GM23248 (cell line): Measurements from ENCODE around the gene QPRT. TPM values are rescaled to one million over a fixed set of nuclear protein-coding genes. Genes with fewer than 3 reads are reported as not detected.
"Not testable (repeated sequence)": the region's sequence is repeated elsewhere in the genome, so short reads cannot be mapped to it uniquely, and the experiment has no call there.

Experiments
- DNase-seq: peaks from one replicate; pipeline ENCODE4 v3.0.0-alpha.2; 2015
- H2AFZ ChIP-seq: fragments of 200-600 bp; sonication (generic); 2 replicates; pipeline ENCODE4 v1.6.1; 2016; ENCODE audit warnings: antibody characterized with exemption
- H3F3A ChIP-seq: fragments of 200-600 bp; sonication (generic); 2 replicates; pipeline ENCODE4 v1.6.1; 2016; ENCODE audit warnings: mild to moderate bottlenecking, antibody characterized with exemption, mixed run types; ENCODE audit not compliant: insufficient read depth
- H3K27ac ChIP-seq: fragments of 200-600 bp; sonication (generic); 2 replicates; pipeline ENCODE4 v1.5.1; 2016; ENCODE audit warnings: mild to moderate bottlenecking
- H3K27me3 ChIP-seq: fragments of 200-600 bp; sonication (generic); replicated peaks from 2 replicates; pipeline ENCODE4 v1.6.1; 2016; ENCODE audit warnings: mild to moderate bottlenecking; ENCODE audit not compliant: insufficient read depth
- H3K36me3 ChIP-seq: fragments of 200-600 bp; sonication (generic); 2 replicates; pipeline ENCODE4 v1.6.1; 2016; ENCODE audit warnings: low read depth, mild to moderate bottlenecking
- H3K4me1 ChIP-seq: fragments of 200-600 bp; sonication (generic); 2 replicates; pipeline ENCODE4 v1.6.1; 2016; ENCODE audit warnings: mild to moderate bottlenecking; ENCODE audit not compliant: insufficient read depth
- H3K4me2 ChIP-seq: fragments of 200-600 bp; sonication (generic); one replicate; pipeline ENCODE4 v1.6.1; 2016; ENCODE audit warnings: mild to moderate bottlenecking; ENCODE audit not compliant: unreplicated experiment
- H3K4me3 ChIP-seq: fragments of 200-600 bp; sonication (generic); 2 replicates; pipeline ENCODE4 v1.5.1; 2016; ENCODE audit warnings: mild to moderate bottlenecking
- H3K79me2 ChIP-seq: fragments of 200-600 bp; sonication (generic); 2 replicates; pipeline ENCODE4 v1.6.1; 2016; ENCODE audit warnings: mild to moderate bottlenecking; ENCODE audit not compliant: insufficient read depth
- H3K9ac ChIP-seq: fragments of 200-600 bp; sonication (generic); 2 replicates; pipeline ENCODE4 v1.6.1; 2016; ENCODE audit warnings: mild to moderate bottlenecking
- H3K9me2 ChIP-seq: fragments of 200-600 bp; sonication (generic); 2 replicates; pipeline ENCODE4 v1.6.1; 2016; ENCODE audit warnings: mixed run types, mild to moderate bottlenecking, moderate library complexity; ENCODE audit not compliant: insufficient read depth
- H3K9me3 ChIP-seq: fragments of 200-600 bp; sonication (generic); one replicate; pipeline ENCODE4 v1.6.1; 2017; ENCODE audit warnings: low read depth
- H4K20me1 ChIP-seq: fragments of 200-600 bp; sonication (generic); 2 replicates; pipeline ENCODE4 v1.6.0; 2016; ENCODE audit not compliant: insufficient read depth
- EZH2 ChIP-seq: fragments of 200-600 bp; sonication (generic); IDR thresholded peaks from 2 replicates; pipeline ENCODE4 v1.6.1; 2018; ENCODE audit warnings: antibody characterized with exemption, mild to moderate bottlenecking; ENCODE audit not compliant: insufficient read depth, poor library complexity, severe bottlenecking
- EZH2phosphoT487 ChIP-seq: fragments of 200-600 bp; sonication (generic); IDR thresholded peaks from 2 replicates; pipeline ENCODE4 v1.6.1; 2018; ENCODE audit warnings: antibody characterized with exemption, moderate library complexity, mild to moderate bottlenecking, low read depth; ENCODE audit not compliant: insufficient read depth
- WGBS, 2 experiments: methylation state at CpG; one replicate each; pipeline ENCODE4 v1.1.6; 2015 to 2017; ENCODE audit warnings: low lambda C conversion rate in 2 of 2, low coverage in 1 of 2; ENCODE audit errors: missing lambda C conversion rate in 2 of 2; 5-methylcytosine and 5-hydroxymethylcytosine counted together
- in situ Hi-C: fragments of 300-500 bp; cut with MboI; formaldehyde crosslinking; loops from 2 replicates; pipeline ENCODE4 v1.15.0; 2020
- polyA plus RNA-seq: library from polyadenylated mRNA; unstranded; fragments of >200 nt; fragmentation: Nextera tagmentation; extraction: Ambion mirVana; gene quantifications from 2 replicates; pipeline ENCODE4 v1.2.1, GENCODE V29; 2016
- total RNA-seq: library from RNA; depleted of rRNA; stranded (reverse); fragments of >200 nt; shearing (Covaris generic); gene quantifications from 2 replicates; pipeline ENCODE4 v1.2.3, GENCODE V29; 2014

Gene QPRT
- total and polyA plus RNA-seq, 2 experiments from 2014 or later, result 0.32 to 0.85 TPM

GRCh38 chr16:29714396-29714795, 35.4 kb downstream of the QPRT start:
- no peaks in the 10 kb centered on the region for H3K9me2 ChIP-seq
- peaks cover 6% of the 10 kb centered on the region; the same call in 1 of the 2 replicates for H3F3A ChIP-seq
- no peaks in the 10 kb centered on the region for H3K36me3 ChIP-seq
- peaks cover 9% of the 10 kb centered on the region; the same call in 1 of the 2 replicates for H3K27me3 ChIP-seq
- WGBS, 2 experiments, result 74 to 82% methylated on average over 2 of the region's 2 CpGs
- in situ Hi-C loops, result no loop called here
- H3K9ac ChIP-seq, result no peak overlapping the region
- H3K4me1 ChIP-seq, result no peaks in the 10 kb centered on the region
- no peak for DNase-seq
- TF ChIP-seq EZH2phosphoT487 (no peak), EZH2 (no peak)
- no peak overlapping the region for H2AFZ ChIP-seq
- H3K4me2 ChIP-seq, result no peak overlapping the region
- H3K9me3 ChIP-seq, result no peaks in the 10 kb centered on the region
- H3K4me3 ChIP-seq, result no peak overlapping the region
- no peaks in the 10 kb centered on the region for H4K20me1 ChIP-seq
- no peak overlapping the region for H3K27ac ChIP-seq
- H3K79me2 ChIP-seq, result no peaks in the 10 kb centered on the region

GRCh38 chr16:29714972-29715371, 36.0 kb downstream of the QPRT start:
- H3K9me3 ChIP-seq, result no peaks in the 10 kb centered on the region
- no peak overlapping the region for H3K4me3 ChIP-seq
- no peak overlapping the region for H3K27ac ChIP-seq
- TF ChIP-seq EZH2phosphoT487 (no peak), EZH2 (no peak)
- 2 to 14% methylated on average over 1 of the region's 1 CpG for WGBS, 2 experiments
- H3K4me1 ChIP-seq, result no peaks in the 10 kb centered on the region
- no peaks in the 10 kb centered on the region for H3K9me2 ChIP-seq
- H3K27me3 ChIP-seq, result peaks cover 9% of the 10 kb centered on the region; the same call in 1 of the 2 replicates
- H2AFZ ChIP-seq, result no peak overlapping the region
- no peaks in the 10 kb centered on the region for H3K79me2 ChIP-seq
- no peak overlapping the region for H3K9ac ChIP-seq
- no peak overlapping the region for H3K4me2 ChIP-seq
- H3K36me3 ChIP-seq, result no peaks in the 10 kb centered on the region
- no peaks in the 10 kb centered on the region for H4K20me1 ChIP-seq
- in situ Hi-C loops, result no loop called here
- peaks cover 6% of the 10 kb centered on the region; the same call in 1 of the 2 replicates for H3F3A ChIP-seq
- DNase-seq, result no peak

- Histone ChIP-seq H3K9ac (no peak overlapping the region), H3K9me2 (no peaks in the 10 kb centered on the region), H3K9me3 (no peaks in the 10 kb centered on the region), H3K27me3 (peaks cover 9% of the 10 kb centered on the region; the same call in 1 of the 2 replicates), H3K36me3 (no peaks in the 10 kb centered on the region), H3K4me1 (no peaks in the 10 kb centered on the region), H3K4me3 (no peak overlapping the region), H3K27ac (no peak overlapping the region), H3K79me2 (no peaks in the 10 kb centered on the region), H4K20me1 (no peaks in the 10 kb centered on the region), H2AFZ (no peak overlapping the region), H3K4me2 (no peak overlapping the region), H3F3A (no peaks in the 10 kb centered on the region)
- TF ChIP-seq EZH2 (no peak), EZH2phosphoT487 (no peak)
- WGBS, 2 experiments, result 79 to 84% methylated on average over 7 of the region's 7 CpGs
- DNase-seq, result no peak
- in situ Hi-C loops, result no loop called here
Measured at GRCh38 chr16:29717113-29717512, 38.1 kb downstream of the QPRT start.

GRCh38 chr16:29719063-29719462, 40.1 kb downstream of the QPRT start:
- H3K4me3 ChIP-seq, result no peak overlapping the region
- H3K9me3 ChIP-seq, result no peaks in the 10 kb centered on the region
- no peaks in the 10 kb centered on the region for H3F3A ChIP-seq
- no peaks in the 10 kb centered on the region for H3K79me2 ChIP-seq
- no peaks in the 10 kb centered on the region for H3K9me2 ChIP-seq
- no peak for TF ChIP-seq EZH2phosphoT487
- no peak for TF ChIP-seq EZH2
- no peak for DNase-seq
- no peak overlapping the region for H3K9ac ChIP-seq
- WGBS, 2 experiments, result 25% methylated on average over 4 of the region's 4 CpGs
- no peaks in the 10 kb centered on the region for H4K20me1 ChIP-seq
- no peaks in the 10 kb centered on the region for H3K36me3 ChIP-seq
- H2AFZ ChIP-seq, result no peak overlapping the region
- no peaks in the 10 kb centered on the region for H3K4me1 ChIP-seq
- in situ Hi-C loops, result no loop called here
- no peak overlapping the region for H3K4me2 ChIP-seq
- no peak overlapping the region for H3K27ac ChIP-seq
- H3K27me3 ChIP-seq, result peaks cover 9% of the 10 kb centered on the region; the same call in 1 of the 2 replicates

- Histone ChIP-seq H3K9me2 (no peaks in the 10 kb centered on the region), H3K4me2 (no peak overlapping the region), H3F3A (no peaks in the 10 kb centered on the region), H3K9me3 (no peaks in the 10 kb centered on the region), H3K36me3 (no peaks in the 10 kb centered on the region), H3K27ac (no peak overlapping the region), H3K4me1 (no peaks in the 10 kb centered on the region), H2AFZ (no peak overlapping the region), H4K20me1 (no peaks in the 10 kb centered on the region), H3K27me3 (peaks cover 9% of the 10 kb centered on the region; the same call in 1 of the 2 replicates), H3K79me2 (no peaks in the 10 kb centered on the region), H3K9ac (no peak overlapping the region), H3K4me3 (no peak overlapping the region)
- in situ Hi-C loops, result no loop called here
- DNase-seq, result no peak
- WGBS, 2 experiments, result 82% methylated on average over 5 of the region's 5 CpGs
- TF ChIP-seq EZH2phosphoT487, result no peak
- TF ChIP-seq EZH2, result no peak
Measured at GRCh38 chr16:29720703-29721102, 41.7 kb downstream of the QPRT start.

- H3K9me2 ChIP-seq, H3K4me1 ChIP-seq, H3F3A ChIP-seq, H3K4me2 ChIP-seq, H3K4me3 ChIP-seq, H3K9me3 ChIP-seq, H3K27ac ChIP-seq, H3K36me3 ChIP-seq, in situ Hi-C loops, H4K20me1 ChIP-seq, H3K79me2 ChIP-seq, H3K9ac ChIP-seq: not testable (repeated sequence)
- H2AFZ ChIP-seq, result peak overlapping the region; percentile 38
- WGBS, 2 experiments, result 40 to 44% methylated on average over 24 of the region's 24 CpGs
- peak; percentile 77 for DNase-seq
- peaks cover 10% of the 10 kb centered on the region; the same call in 1 of the 2 replicates for H3K27me3 ChIP-seq
Measured at GRCh38 chr16:29721167-29721879, 42.3 kb downstream of the QPRT start.
